GM21447 (cell line): ENCODE measurements around the gene RAD52.
"Not testable (repeated sequence)": the region's sequence is repeated elsewhere in the genome, so short reads cannot be mapped to it uniquely, and the experiment has no call there.

ENCODE experiments used
- ATAC-seq: cut with Tn5 transposase; IDR thresholded peaks from one replicate; pipeline ENCODE4 v1.9.1; 2021; ENCODE audit not compliant: unreplicated experiment

RAD52 gene

GRCh38 chr12:968545-968944, 19.1 kb upstream of the RAD52 start:
- ATAC-seq = no peak

DNA sequence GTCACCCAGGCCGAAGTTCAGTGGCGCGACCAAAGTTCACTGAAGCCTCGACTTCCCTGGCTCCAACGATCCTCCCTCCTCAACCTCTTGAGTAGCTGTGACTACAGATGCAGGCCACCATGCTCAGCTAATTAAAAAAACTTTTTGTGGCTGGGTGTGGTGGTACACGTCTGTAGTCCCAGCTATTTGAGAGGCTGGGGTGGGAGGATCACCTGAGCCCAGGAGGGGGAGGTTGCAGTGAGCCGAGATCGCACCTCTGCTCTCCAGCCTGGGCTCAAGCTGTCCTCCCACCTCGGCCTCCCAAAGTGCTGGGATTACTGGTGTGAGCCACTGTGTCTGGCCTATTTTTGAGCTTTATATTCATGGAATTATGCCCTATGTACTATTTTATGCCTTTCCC, 18.1 kb upstream of the RAD52 start:
- ATAC-seq = no peak

- no peak for ATAC-seq
Measured at GRCh38 chr12:966724-967123, 17.2 kb upstream of the RAD52 start.

DNA sequence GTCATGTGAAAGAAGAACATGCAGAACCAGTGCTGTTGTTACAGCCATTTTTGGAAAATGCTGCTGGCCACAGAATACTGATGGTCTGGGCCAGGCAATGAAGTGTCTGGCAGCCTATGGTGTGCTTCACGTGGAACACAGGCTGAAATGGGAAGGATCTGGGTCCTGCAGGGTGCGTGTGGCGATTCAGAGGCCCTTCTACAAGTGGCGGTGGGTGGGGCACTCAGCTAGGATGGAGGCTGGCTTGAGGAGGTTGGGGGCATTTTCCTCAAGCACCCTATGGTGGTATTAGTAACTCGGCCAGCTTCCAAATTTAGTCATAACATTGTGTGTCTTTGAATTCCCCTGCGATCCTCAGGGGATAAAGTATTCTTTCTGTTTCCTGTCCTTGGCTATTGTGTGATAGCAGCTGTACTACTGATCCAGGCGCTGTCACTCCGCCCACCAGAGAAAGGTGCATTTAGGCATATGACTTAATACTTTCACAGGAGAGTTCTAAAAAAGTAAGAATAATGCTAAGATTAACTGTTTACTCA, 9.2 kb upstream of the RAD52 start:
- ATAC-seq = peak; percentile 82

- no peak for ATAC-seq
Measured at GRCh38 chr12:955939-956338, 6.4 kb upstream of the RAD52 start.

GRCh38 chr12:954741-955140, 5.2 kb upstream of the RAD52 start:
- ATAC-seq = no peak

GRCh38 chr12:953776-954175, 4.3 kb upstream of the RAD52 start:
- ATAC-seq = no peak

GRCh38 chr12:951176-951575, 1.7 kb upstream of the RAD52 start:
- no peak for ATAC-seq

- no peak for ATAC-seq
Measured at GRCh38 chr12:948238-948637, 1.3 kb downstream of the RAD52 start.

DNA sequence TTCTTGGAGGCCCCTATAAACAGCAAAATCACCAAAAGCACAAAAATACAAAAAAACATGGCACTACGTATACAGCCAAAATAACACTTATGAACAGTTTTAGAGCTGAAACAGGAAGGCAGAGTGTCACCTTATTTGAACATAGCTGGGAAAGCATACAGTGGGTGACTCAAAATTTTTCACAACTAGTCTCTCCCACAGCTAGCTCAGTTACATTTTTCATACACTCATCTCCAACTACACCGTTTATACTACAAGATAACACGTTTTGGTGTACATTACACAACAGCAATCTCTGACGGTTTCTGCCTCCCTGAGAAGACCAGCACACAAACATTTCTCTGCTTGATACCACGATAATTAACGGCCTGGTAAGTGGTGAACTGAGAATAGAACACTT, 2.9 kb downstream of the RAD52 start:
- ATAC-seq = no peak

GRCh38 chr12:946212-946611, 3.3 kb downstream of the RAD52 start:
- no peak for ATAC-seq

DNA sequence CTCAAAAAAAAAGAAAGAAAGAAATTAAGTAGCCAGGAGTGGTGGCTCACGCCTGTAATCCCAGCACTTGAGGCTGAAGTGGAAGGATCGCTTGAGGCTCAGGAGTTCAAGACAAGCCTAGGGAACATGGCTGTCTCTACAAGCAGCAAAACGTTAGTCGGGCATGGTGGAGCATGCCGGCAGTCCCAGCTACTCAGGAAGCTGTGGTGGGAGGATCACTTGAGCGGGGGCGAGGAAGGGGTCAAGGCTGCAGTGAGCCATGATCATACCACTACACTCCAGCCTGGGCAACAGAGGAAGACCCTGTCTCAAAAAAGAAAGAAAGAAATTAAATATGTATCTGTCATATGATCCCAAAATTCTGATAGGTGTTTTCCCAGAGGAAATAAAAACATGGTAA, 5.3 kb downstream of the RAD52 start:
- ATAC-seq = no peak

DNA sequence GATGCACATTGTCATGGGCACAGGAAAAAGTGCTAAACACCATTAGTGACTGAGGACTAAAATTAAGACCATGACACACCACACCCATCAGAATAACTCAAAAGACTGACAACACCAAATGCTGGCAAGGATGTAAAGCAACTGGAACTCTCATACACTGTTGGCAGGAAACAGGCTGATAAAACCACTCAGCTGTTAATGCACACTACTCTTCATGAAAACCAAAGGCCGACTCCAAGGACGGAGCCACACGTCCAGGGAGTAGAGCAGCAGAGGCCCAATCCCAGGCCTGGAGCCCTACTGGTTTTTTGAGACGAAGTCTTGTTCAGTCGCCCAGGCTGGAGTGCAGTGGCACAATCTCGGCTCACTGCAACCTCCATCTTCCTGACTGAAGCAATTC, 6.4 kb downstream of the RAD52 start:
- no peak for ATAC-seq

GRCh38 chr12:938810-939209, 10.7 kb downstream of the RAD52 start:
- no peak for ATAC-seq

- ATAC-seq = no peak
Measured at GRCh38 chr12:936377-937345, 12.8 kb downstream of the RAD52 start.

GRCh38 chr12:935891-936290, 13.6 kb downstream of the RAD52 start:
- not testable (repeated sequence) for ATAC-seq

- no peak for ATAC-seq
Measured at GRCh38 chr12:931591-931990, 17.9 kb downstream of the RAD52 start.

DNA sequence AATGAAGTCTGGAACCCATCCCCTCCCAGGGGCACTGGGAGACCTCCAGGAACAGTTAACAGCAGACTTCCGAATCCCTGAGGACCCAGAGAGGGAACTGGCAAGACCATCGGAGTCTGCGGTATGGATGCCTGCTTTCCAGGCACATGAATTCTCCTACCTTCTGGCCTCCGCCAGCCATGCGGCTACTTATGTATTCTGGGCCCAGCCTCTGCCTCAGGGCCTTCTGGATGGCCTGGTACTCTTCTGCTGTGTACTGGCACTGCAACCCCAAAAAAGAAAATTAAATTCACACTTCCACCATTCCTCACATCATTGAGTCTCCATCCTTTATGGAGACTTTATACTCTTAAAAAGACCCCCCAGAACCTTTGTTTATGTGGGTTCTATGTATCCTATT, 18.4 kb downstream of the RAD52 start:
- ATAC-seq = no peak

DNA sequence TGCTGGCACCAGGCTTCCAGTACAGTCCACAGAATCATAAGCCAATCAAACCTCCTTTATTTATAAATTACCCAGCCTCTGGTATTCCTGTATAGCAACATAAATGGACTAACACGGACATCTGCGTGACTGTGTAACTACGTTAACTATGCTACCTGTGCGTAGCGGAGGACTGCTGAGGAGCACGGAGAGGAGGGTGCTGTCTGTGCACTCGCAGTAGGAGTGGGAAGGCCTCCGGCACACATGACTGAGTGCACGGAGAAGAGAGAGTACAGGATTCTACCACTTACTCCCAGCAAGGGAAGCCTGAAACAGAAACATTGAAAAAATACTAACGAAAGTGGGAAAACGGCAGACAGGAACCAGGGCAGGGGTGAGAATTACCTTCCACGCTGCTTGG, 22.9 kb downstream of the RAD52 start:
- ATAC-seq = no peak

GRCh38 chr12:922285-922684, 27.2 kb downstream of the RAD52 start:
- ATAC-seq = no peak

GRCh38 chr12:920676-921075, 28.8 kb downstream of the RAD52 start:
- ATAC-seq = no peak

DNA sequence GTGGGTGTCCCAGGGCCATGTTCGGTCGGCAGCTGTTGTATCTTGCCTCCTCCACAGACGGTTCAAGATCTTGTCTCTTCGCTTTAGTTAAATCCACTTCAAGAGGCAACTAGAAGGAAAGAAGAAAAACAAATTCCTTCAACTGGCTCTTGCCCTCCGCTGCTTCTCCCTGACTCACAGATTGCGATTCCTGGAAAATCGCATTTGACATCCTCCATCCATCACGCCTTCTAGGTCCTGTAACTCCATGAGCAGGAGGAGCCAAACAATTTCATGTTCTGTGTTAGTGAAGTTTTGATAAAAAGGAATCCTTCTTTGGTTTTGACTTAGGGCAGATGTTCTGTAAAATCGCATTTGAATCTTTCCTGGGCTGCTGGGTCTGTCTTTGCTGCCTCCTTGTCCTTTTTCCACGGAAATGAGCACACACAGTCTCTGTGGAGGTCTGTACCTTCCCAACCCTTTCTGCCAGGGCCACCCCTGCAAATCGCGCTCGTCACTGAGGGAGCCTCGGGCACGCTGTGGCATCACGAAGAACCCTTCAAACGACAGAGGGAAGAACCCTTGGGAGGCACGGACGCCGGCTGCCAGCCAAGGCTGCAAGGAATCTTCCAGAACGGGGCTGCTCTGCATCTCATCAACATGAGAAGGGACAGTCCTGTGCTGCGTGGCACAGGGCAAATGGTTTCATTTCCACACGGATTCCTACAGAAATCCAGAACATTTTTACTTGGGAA, 32.6 kb downstream of the RAD52 start:
- no peak for ATAC-seq
